Upper lobe of left lung (tissue), 4 donors: ENCODE measurements around the gene MVD.

Experiments
- EP300 ChIP-seq, 4 donors: sonication (generic); formaldehyde crosslinking; IDR thresholded peaks; one replicate each; pipeline ENCODE4 v1.5.1; 2017; ENCODE audit warnings: antibody characterized with exemption in 4 of 4, control low read depth in 2 of 4
- POLR2A ChIP-seq, 4 donors: fragments of 450-650 bp; IDR thresholded peaks; one replicate each; pipeline ENCODE4 v1.5.1; 2016 to 2017; ENCODE audit warnings: antibody characterized with exemption in 4 of 4, mild to moderate bottlenecking in 2 of 4
- TF ChIP-seq, protein P1 (sequence below), 6 experiments: fragments of 450-650 bp in 4 of 6; fragments of 200-600 bp in 2 of 6; sonication (generic) in 2 of 6; IDR thresholded peaks; one replicate each; pipeline ENCODE4 v1.5.1; 2016 to 2019; ENCODE audit warnings: antibody characterized with exemption in 6 of 6

DNA sequence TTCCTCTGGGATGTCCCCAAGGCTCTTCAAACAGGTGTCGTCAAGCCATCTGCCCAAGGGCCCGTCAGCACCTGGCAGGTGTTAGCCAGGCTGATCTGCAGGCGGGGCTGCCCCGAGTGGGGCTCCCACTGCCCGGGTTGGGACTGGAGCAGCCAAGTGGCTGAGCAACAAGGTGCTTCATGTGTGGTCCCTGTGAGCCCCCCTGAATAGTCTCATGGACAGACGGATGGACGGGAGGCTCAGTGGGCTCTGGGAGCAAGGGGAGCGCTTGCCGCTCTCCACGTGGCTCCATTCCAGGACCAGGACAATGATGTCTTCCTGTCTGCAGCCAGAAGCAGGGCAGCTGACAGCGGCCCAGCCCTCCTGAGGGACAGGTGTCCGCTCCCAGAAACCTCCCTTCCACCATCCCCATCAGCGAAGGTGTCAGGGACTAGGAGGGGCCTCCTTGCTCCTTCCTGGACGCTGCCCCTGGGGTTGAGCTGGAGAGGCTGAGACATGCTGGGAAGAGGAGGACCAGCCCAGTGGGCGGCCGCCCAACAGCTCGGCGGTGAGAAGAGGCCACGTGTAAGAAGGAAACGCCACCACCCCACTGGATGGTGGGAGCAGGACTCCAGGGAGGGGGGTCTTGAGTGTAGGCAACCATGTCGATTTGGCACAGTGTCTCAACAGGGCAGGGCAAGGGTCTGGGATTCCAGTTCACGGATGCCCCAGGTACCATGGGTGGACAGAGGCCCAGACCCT, 13.8 kb upstream of the MVD start:
- TF ChIP-seq POLR2A (IDR thresholded peaks at IDR 0.05): no peak
- TF ChIP-seq, protein P1, sequence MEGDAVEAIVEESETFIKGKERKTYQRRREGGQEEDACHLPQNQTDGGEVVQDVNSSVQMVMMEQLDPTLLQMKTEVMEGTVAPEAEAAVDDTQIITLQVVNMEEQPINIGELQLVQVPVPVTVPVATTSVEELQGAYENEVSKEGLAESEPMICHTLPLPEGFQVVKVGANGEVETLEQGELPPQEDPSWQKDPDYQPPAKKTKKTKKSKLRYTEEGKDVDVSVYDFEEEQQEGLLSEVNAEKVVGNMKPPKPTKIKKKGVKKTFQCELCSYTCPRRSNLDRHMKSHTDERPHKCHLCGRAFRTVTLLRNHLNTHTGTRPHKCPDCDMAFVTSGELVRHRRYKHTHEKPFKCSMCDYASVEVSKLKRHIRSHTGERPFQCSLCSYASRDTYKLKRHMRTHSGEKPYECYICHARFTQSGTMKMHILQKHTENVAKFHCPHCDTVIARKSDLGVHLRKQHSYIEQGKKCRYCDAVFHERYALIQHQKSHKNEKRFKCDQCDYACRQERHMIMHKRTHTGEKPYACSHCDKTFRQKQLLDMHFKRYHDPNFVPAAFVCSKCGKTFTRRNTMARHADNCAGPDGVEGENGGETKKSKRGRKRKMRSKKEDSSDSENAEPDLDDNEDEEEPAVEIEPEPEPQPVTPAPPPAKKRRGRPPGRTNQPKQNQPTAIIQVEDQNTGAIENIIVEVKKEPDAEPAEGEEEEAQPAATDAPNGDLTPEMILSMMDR (IDR thresholded peaks at IDR 0.05): no peak
- TF ChIP-seq EP300 (IDR thresholded peaks at IDR 0.05): no peak
